ENCODE data around the gene AP1AR.
"Not testable (repeated sequence)": the region's sequence is repeated elsewhere in the genome, so short reads cannot be mapped to it uniquely, and the experiment has no call there.

The AP1AR gene

DNA sequence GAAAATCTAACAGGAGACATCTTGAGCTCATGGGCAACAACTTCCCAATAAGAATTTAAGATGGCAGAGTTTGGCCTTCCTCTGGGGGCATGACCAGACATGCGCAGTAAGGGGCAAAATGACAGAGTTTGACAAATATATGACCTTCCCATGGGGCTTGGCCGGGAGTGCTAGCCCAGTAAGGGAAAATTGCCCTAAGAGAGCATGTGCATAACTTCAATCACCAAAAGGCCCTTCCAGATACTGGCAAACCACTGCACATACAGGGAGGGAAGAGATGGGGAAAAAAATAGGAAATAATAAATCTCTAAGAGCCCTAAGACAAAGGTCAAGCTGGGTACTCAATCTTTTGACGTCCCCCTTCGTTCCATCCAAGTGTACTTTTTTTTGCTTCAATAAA, 40.7 kb downstream of the AP1AR start:
- Histone ChIP-seq H3K9ac (ENCODE audit: low read length) (no peak overlapping the region), H3K36me3 (ENCODE audit: control insufficient read depth, insufficient read depth, low read length) (no peaks in the 10 kb centered on the region), H3K4me1 (ENCODE audit: control insufficient read depth, insufficient read depth, low read length) (no peaks in the 10 kb centered on the region), H3K9me3 (ENCODE audit: control insufficient read depth, low read length) (no peaks in the 10 kb centered on the region), H3K4me3 (ENCODE audit: low read length) (no peak overlapping the region), H3K27me3 (ENCODE audit: control insufficient read depth, insufficient read depth, low read length) (no peaks in the 10 kb centered on the region)

DNA sequence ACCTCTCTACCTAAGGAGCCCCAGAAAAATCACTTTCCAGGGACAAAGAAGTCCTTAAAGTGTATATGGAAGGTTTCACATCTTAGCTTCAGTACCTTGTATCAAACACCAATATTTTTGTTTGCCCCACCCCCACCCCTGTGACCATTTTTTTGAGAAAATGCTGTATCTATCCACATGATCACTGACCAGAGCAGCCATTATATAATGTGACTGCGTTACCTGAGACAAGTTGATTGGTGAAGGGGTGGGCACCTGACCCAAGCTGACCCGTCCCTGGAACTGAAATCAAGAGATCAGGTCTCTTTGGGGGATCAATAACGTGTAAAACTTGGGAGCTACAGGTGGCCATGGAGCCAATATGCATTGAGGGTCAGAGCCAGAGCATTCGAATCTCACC, 43.4 kb downstream of the AP1AR start:
- Histone ChIP-seq H3K9ac (ENCODE audit: low read length) (no peak overlapping the region), H3K36me3 (ENCODE audit: control insufficient read depth, insufficient read depth, low read length) (no peaks in the 10 kb centered on the region), H3K4me3 (ENCODE audit: low read length) (no peak overlapping the region), H3K9me3 (ENCODE audit: control insufficient read depth, low read length) (no peaks in the 10 kb centered on the region), H3K4me1 (ENCODE audit: control insufficient read depth, insufficient read depth, low read length) (no peaks in the 10 kb centered on the region), H3K27me3 (ENCODE audit: control insufficient read depth, insufficient read depth, low read length) (no peaks in the 10 kb centered on the region)

DNA sequence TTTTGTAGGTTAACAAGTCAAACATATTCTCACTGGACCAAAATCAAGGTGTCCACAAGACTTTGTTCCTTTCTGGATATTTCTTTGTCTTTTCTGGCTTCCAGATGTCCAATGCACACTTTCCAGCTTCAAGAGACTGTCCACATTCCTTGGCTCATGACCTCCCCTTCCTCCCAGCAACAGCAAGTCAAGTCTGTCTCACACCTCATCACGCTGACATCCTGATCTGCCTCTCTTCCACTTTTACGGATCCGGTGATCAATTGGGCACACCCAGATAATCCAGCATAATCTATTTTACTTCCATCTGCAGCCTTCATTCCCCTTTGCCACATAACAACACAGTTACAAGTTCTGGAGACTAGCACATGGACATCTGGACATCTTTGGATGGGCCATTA, 44.5 kb downstream of the AP1AR start:
- no peaks in the 10 kb centered on the region for H3K27me3 ChIP-seq (ENCODE audit: control insufficient read depth, insufficient read depth, low read length)
- no peaks in the 10 kb centered on the region for H3K4me1 ChIP-seq (ENCODE audit: control insufficient read depth, insufficient read depth, low read length)
- no peaks in the 10 kb centered on the region for H3K36me3 ChIP-seq (ENCODE audit: control insufficient read depth, insufficient read depth, low read length)
- H3K4me3 ChIP-seq (ENCODE audit: low read length) = no peak overlapping the region
- H3K9me3 ChIP-seq (ENCODE audit: control insufficient read depth, low read length) = no peaks in the 10 kb centered on the region
- no peak overlapping the region for H3K9ac ChIP-seq (ENCODE audit: low read length)

DNA sequence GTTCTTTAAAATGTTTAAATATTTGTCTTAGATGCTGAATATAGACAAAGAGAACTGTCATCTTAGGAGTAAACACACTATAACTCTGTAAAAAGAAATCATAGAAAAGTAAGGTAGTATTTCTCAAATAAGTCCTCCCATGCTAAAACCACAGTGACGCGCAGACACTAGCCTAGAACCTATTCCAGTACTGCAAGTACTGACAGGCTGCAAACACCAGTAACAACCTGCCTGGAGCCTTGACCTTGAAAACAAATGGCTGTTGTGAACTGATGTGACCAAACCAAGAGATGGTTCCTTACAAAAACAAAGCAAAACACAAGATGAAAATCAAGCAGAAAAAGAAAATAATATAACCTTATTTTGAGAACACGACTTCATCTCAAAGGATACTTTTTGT, 45.6 kb downstream of the AP1AR start:
- no peaks in the 10 kb centered on the region for H3K27me3 ChIP-seq (ENCODE audit: control insufficient read depth, insufficient read depth, low read length)
- no peak overlapping the region for H3K9ac ChIP-seq (ENCODE audit: low read length)
- H3K9me3 ChIP-seq (ENCODE audit: control insufficient read depth, low read length) = no peaks in the 10 kb centered on the region
- H3K4me1 ChIP-seq (ENCODE audit: control insufficient read depth, insufficient read depth, low read length) = no peaks in the 10 kb centered on the region
- no peak overlapping the region for H3K4me3 ChIP-seq (ENCODE audit: low read length)
- no peaks in the 10 kb centered on the region for H3K36me3 ChIP-seq (ENCODE audit: control insufficient read depth, insufficient read depth, low read length)

DNA sequence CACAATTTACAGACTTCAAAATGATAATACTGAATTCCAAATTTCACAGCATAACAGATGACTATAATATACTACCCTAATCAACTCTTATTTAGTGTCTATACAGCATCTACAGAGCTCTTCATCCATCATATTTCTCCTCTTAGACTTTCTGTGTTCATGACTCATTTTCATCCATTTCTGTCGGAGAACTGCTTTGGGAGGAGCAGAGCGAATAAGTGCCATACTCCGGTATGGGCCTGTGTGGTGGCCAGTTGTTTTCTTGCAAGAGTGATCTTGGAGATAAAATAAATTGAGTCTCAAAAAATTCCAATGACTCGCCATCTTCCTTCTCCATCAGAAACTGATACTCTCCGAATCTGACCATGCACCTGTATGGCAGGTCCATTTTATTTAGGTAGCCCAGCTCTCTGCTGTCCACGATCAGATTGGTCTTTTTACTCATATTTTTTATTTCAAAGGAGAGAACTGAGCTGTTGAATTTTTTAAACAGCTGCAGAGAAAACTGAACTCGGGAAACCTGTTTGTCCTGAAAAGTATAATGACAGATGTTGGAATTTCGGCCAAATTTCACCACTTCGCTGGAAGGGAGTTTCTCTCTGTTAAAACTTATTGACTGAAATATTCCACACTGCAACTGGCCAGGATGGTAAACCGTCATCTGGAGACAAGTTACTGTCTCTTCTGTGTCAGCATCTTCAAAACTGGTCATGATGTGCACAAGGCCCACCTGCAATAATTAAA, 46.3 kb downstream of the AP1AR start:
- no peaks in the 10 kb centered on the region for H3K4me1 ChIP-seq (ENCODE audit: control insufficient read depth, insufficient read depth, low read length)
- H3K4me3 ChIP-seq (ENCODE audit: low read length) = no peak overlapping the region
- no peaks in the 10 kb centered on the region for H3K9me3 ChIP-seq (ENCODE audit: control insufficient read depth, low read length)
- H3K27me3 ChIP-seq (ENCODE audit: control insufficient read depth, insufficient read depth, low read length) = no peaks in the 10 kb centered on the region
- H3K9ac ChIP-seq (ENCODE audit: low read length) = no peak overlapping the region
- no peaks in the 10 kb centered on the region for H3K36me3 ChIP-seq (ENCODE audit: control insufficient read depth, insufficient read depth, low read length)

DNA sequence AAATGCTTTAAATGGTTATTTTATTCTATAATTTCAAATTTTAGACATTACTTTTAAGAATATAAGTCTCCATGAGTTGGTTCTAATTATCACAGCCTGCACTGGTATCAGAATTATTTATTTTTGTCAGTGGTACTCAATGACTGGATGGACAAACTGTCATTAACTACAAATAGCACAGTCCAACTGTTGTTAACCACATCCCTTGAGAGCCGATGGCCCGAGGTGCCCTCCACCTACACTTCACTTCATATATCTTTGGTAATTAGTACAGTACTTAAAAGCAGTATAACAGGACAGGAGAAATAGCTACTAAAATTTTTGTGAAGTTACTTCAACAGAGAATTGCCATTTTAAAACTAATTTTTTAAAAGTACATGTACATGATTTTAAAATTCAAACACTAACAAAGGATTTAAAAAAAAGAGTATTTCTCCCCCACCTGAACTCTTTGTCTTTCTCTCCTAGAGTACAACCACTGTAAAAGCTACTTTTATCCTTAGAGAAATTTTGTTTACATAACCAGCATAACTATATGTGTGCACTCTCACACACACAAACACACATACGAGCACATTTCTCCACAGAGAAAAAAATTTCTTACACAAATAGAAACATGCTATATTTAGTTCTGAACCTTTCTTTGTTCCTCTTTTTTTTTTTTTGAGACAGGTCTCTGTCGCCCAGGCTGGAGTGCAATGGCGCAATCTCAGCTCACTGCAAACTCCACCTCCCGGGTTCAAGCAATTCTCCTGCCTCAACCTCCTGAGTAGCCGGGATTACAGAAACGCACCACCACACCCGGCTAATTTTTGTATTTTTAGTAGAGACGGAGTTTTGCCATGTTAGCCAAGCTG, 47.7 kb downstream of the AP1AR start:
- Histone ChIP-seq H3K36me3 (ENCODE audit: control insufficient read depth, insufficient read depth, low read length) (no peaks in the 10 kb centered on the region), H3K9ac (ENCODE audit: low read length) (no peak overlapping the region), H3K27me3 (ENCODE audit: control insufficient read depth, insufficient read depth, low read length) (no peaks in the 10 kb centered on the region), H3K4me1 (ENCODE audit: control insufficient read depth, insufficient read depth, low read length) (peaks cover 7% of the 10 kb centered on the region), H3K9me3 (ENCODE audit: control insufficient read depth, low read length) (no peaks in the 10 kb centered on the region), H3K4me3 (ENCODE audit: low read length) (no peak overlapping the region)

DNA sequence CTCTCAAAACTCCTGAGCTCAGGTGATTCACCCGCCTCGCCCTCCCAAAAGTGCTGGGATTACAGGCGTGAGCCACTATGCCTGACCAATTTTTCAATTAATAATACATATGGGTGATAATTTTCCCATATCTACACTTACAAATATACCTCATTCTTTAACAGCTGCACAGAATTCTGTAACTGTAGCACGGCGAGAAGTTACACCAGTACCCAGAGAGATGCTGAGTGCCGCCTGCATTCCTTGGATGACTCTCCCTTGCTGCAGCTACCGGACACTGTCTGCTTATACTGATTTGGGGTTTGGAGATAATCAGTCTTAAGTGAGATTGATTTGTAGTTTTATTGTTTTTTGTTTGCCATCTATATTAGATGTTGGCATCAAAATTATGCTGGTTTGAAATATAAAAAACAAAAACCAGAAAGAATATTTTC, 48.3 kb downstream of the AP1AR start:
- Histone ChIP-seq H3K27me3 (ENCODE audit: control insufficient read depth, insufficient read depth, low read length) (no peaks in the 10 kb centered on the region), H3K4me3 (ENCODE audit: low read length) (no peak overlapping the region), H3K9me3 (ENCODE audit: control insufficient read depth, low read length) (no peaks in the 10 kb centered on the region), H3K4me1 (ENCODE audit: control insufficient read depth, insufficient read depth, low read length) (peaks cover 8% of the 10 kb centered on the region), H3K9ac (ENCODE audit: low read length) (no peak overlapping the region), H3K36me3 (ENCODE audit: control insufficient read depth, insufficient read depth, low read length) (no peaks in the 10 kb centered on the region)

DNA sequence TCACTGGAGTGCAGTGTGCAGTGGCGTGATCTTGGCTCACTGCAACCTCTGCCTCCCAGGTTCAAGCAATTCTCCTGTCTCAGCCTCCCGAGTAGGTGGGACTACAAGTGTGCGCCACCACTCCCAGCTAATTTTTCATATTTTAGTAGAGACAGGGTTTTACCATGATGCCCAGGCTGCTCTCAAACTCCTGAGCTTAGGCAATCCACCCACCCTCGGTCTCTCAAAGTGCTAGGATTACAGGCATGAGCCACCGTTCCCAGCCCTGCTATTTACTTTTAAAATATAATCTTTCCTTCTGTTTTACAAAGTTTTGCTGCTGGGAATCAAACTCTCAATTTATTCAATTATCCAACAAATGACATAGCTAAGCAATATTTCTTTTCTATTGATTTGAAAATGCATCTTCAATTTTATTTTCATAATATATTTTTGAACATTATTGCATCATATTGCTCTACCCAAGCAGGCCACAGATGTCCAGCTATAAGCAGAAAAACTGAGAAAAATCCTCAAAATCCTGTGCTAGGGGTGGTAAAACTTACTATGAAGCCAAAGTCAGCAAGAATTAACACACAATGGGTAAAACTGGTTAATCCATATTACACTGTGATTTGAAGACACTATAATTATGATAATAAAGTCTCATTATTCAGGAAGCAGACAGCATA, 48.9 kb downstream of the AP1AR start:
- Histone ChIP-seq H3K9me3 (ENCODE audit: control insufficient read depth, low read length) (no peaks in the 10 kb centered on the region), H3K27me3 (ENCODE audit: control insufficient read depth, insufficient read depth, low read length) (no peaks in the 10 kb centered on the region), H3K36me3 (ENCODE audit: control insufficient read depth, insufficient read depth, low read length) (no peaks in the 10 kb centered on the region), H3K9ac (ENCODE audit: low read length) (no peak overlapping the region), H3K4me1 (ENCODE audit: control insufficient read depth, insufficient read depth, low read length) (peaks cover 8% of the 10 kb centered on the region), H3K4me3 (ENCODE audit: low read length) (no peak overlapping the region)

DNA sequence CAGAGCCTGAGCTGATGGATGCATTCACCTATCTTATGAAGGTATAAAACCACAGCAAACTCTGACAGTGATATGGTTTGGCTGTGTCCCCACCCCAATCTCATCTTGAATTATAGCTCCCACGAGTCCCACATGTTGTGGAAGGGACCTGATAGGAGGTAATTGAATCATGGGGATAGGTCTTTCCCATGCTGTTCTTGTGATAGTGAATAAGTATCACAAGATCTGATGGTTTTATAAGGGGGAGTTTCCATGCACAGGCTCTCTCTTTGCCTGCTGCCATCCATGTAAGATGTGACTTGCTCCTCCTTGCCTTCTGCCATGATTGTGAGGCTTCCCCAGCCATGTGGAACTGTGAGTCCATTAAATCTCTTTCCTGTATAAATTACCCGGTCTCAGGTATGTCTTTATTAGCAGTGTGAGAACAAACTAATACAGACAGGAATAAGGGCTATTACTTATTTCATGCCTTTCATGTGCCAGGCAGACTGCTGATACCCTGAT, 50.4 kb downstream of the AP1AR start:
- H3K4me3 ChIP-seq (ENCODE audit: low read length); H3K9me3 ChIP-seq (ENCODE audit: control insufficient read depth, low read length); H3K36me3 ChIP-seq (ENCODE audit: control insufficient read depth, insufficient read depth, low read length); H3K27me3 ChIP-seq (ENCODE audit: control insufficient read depth, insufficient read depth, low read length); H3K4me1 ChIP-seq (ENCODE audit: control insufficient read depth, insufficient read depth, low read length); H3K9ac ChIP-seq (ENCODE audit: low read length): not testable (repeated sequence)

DNA sequence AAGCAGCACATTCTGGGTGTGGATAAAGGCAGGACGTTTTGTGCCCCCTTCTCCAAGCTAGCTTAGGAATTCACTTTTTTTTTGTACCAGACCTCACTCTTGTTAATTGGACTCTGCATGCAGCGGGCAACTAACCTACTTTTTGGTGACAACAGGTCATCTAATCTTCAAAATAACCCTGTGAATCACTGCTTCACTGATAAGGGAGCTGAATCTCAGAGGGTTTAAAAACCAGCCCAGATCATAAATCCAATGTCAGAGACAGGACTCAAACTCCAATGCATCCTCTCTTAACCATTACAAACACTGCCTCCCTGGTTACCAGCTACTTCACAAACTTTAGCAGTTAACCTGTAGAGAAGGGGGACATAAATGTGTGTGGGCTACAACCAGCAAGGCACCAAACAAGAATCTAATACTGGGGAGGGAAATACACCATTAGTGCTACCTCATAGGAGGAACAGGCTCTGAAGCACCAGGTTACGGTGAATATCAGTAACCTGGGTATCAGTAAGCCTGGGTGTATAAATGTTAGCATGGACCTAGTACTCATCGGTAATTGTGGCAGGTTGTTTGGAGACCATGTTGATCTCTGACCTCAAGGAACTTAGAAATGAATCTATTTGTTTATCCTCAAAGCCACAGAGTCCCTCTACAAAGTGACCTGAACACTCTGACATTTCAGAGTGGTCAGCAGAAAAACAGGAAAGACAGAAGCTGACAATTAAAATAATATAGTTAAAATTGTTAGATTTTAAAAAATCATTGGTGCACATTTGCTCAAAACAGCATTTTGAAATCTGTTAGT, 51.5 kb downstream of the AP1AR start:
- H3K9me3 ChIP-seq (ENCODE audit: control insufficient read depth, low read length) = no peaks in the 10 kb centered on the region
- no peak overlapping the region for H3K9ac ChIP-seq (ENCODE audit: low read length)
- H3K4me3 ChIP-seq (ENCODE audit: low read length) = no peak overlapping the region
- no peaks in the 10 kb centered on the region for H3K27me3 ChIP-seq (ENCODE audit: control insufficient read depth, insufficient read depth, low read length)
- H3K4me1 ChIP-seq (ENCODE audit: control insufficient read depth, insufficient read depth, low read length) = peaks cover 8% of the 10 kb centered on the region
- no peaks in the 10 kb centered on the region for H3K36me3 ChIP-seq (ENCODE audit: control insufficient read depth, insufficient read depth, low read length)

DNA sequence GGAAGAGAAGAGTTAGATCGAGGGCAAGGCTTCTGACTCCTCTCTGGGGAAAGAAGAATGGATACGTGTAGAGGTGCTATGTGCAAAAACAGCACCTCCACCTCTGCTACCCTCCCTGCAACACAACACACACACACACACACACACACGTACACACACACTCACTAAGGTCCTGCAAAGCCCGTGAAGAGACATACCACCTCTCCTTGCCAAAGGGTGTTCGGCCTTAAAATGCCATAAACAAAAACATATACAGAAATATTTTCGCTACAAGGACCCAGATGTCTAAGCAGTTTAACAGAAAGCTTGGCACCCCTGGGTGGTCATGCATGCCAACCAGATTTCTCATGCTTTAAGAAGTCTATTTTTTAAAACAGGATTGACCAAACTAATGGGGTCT, 52.6 kb downstream of the AP1AR start:
- no peaks in the 10 kb centered on the region for H3K9me3 ChIP-seq (ENCODE audit: control insufficient read depth, low read length)
- no peak overlapping the region for H3K4me3 ChIP-seq (ENCODE audit: low read length)
- no peaks in the 10 kb centered on the region for H3K27me3 ChIP-seq (ENCODE audit: control insufficient read depth, insufficient read depth, low read length)
- H3K9ac ChIP-seq (ENCODE audit: low read length) = peak overlapping the region; percentile 88
- peaks cover 8% of the 10 kb centered on the region for H3K4me1 ChIP-seq (ENCODE audit: control insufficient read depth, insufficient read depth, low read length)
- H3K36me3 ChIP-seq (ENCODE audit: control insufficient read depth, insufficient read depth, low read length) = no peaks in the 10 kb centered on the region
